COLO668 (cell line): ENCODE data around the gene TSC22D2.

Experiments used
- DNase-seq: peaks from one replicate; lab custom pipeline; 2025; ENCODE audit not compliant: unreplicated experiment; lab: John Stamatoyannopoulos, UW

The TSC22D2 gene

DNA sequence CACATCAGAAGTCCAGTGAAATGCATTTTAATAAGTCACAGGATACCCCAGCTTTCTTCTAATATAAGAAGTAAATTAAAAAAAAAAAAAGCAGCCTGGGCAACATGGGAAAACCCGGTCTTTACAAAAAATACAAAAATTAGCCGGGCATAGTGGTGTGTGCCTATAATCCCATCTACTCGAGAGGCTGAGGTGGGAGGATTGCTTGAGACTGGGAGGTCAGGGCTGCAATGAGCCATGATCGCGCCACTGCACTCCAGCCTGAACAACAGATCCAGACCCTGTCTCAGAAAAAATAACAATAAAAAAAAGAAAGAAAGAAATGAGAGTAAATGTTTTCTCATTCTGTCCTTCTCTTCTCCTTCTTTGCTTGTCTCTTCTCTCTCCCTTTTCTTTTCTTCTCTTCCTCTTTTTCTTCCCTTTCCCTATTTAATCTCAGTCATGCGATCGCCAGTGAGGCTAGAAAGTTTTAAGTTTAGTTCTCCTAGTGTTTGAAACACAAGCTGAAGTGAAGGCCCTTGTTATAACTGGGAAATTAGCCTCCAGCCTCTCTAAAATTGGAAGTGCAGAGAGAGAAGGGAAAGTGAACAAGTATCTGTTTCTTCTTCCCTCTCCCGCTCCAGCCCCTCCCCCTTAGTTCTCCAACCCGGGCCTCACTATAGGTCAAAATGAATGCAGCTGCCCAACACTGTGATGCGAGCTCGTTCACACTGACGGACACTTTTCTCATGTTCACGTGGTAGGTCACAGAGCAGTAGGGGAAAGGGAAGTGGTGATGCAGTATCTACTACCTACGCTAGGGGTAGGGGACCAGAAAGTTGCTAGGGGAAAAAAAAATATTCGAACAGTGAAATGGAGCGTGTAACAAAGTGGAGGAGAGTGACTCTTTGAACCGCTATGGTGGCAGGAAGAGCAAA, 23.5 kb upstream of the TSC22D2 start:
- no peak for DNase-seq

DNA sequence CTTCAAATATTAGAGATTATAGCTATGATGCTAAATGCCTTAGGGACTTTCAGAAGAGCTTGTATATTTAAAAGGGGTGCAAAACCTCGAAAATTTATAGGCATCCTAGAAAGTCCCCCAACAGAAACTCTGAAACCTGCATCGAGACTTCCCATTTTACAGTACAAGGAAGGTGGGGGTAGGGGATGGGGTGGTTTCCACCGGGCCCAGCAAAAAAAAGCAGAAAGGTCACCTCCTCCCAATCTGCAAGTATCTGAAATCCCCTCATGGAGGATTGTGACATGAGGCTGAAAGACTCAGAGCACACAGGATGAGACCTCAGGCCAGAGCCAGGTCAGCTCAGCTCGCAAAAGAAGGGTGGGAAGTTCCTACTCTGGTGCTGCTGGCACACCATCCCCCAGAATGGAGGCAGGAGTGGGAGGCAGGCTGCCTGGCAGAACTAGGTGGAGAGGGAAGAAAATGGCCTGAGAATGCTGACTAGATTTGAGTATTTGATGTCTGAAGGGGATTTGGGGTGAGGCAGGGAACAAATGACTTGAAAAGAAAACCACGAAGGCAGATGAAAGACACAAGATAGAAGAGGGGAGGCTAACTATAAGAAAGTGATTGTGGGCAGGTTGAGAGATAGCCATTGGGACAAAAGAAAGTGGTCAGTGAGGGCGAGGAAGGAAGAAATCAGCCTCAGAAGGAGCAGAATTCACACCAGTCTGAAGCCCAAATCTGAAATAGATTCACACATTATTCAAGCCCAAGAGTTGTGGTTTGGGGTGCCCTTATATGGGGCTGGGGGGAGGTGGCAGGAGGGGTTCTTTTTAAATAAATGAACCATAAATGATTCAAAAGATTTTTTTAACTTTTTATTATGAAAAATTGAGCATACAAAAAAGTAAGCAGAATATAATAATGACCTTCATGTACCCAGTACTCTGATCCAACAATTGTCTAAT, 22.5 kb upstream of the TSC22D2 start:
- DNase-seq: no peak

DNA sequence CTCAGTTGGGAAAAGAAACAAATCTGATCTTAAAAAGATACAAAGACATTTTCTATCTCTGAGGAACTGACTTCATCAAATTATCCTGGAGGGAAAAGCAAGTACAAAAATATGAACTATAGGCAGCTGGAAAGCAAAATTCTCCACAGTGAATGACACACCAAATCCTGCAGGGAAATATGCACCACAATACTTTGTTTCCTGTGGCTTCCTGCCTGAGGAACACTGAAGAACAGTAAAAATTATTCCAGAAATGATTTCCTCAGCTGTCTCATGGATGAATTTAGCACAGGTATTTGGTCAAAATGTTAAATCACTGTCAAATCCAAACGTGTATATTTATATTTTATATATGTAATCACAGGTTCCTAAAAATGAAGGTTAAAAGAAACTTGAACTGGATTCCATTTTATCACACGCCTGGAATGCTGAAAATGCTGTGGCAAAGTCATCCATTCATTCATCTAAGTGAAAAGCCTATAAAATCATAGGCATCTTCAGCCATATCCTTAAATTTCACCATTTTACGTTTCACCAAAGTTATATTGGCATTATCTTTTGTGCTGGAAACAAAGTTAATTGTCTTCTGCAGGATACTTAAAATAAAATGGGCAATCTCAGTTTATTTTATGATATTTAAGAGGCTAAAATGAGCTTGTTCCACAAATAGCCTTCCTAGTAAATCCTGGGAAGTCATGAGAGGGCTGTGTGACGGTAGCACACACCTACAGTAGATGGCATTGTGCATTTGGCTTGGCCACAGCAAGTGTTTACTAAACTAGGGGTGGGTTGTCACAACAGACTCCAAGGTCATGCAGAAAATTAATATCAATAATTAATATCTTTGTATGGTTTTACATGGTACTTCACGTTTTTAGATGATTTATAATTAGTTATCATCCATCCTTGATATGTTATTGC, 19.3 kb upstream of the TSC22D2 start:
- DNase-seq: no peak

DNA sequence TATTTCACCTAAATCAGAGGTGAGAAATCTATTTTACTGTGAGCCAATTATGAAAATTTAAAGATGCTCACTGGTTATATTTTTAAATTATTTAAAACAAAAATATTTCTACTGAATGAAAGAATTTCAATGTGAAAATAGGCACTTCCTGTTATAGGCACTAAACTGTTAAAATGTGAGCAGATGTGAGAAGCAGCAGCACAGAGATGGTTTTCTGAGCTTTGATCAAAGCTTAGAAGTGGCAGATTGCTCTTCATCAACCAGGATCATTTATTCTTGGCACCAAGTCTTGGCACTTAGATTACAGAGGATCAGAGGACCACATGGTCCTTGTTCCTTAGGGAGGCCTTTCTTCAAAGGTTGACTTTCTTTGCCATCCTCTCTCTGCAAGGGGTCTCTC, 18.0 kb upstream of the TSC22D2 start:
- DNase-seq: no peak

DNA sequence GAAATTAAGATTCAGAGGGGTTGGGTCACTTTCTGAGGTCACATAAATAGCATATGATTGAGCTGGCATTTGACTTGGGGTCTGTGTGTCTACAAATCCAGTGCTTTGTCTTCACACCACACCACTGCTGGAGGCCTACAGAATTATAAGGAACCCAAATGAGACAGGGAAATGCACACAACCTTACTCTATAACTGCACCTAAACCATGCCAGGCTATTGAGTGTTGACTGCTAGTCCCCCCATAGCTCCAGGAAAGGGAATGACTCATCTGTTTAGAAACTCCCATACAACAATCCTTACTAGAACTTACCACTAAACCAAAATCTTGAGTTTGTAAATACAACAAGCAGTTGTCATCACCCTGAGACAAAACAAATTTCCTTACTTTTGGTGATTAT, 16.9 kb upstream of the TSC22D2 start:
- DNase-seq: no peak

DNA sequence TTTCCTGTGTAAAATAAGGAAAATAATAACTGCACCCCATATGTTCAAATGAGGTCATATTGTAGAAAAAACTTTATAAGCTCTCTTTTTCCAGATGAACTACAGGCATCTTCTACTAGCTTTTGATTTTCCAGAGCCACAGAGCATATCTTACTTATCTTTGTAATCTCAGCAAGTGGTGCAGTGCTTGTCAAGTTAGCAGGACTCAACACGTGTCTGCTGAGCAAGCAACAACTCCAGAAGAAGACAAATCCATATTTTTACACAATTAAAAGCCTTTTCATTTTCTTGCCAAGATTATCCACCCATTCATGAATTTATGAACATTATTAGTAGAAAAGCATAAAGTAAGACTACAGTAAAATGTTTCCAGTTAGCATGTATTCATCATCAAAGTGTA, 14.4 kb upstream of the TSC22D2 start:
- no peak for DNase-seq

DNA sequence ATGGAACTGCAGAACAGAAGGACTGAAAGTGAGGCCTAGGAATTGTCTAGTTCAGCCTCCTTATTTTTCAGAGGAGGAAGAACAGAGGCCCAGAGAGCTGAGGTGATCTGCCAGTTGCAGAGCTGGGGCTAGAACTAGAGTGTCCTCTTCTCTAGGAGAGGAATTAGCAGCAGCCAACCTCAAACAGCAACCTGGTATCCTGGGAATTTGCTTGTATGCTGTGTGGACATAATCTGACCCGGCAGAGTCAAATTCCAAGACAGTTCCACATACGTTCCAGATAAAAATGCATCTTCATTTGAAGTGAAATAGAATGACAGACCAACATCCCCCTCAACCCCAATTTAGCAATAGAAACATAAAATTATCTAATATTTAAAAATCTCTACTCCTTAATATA, 13.5 kb upstream of the TSC22D2 start:
- no peak for DNase-seq

DNA sequence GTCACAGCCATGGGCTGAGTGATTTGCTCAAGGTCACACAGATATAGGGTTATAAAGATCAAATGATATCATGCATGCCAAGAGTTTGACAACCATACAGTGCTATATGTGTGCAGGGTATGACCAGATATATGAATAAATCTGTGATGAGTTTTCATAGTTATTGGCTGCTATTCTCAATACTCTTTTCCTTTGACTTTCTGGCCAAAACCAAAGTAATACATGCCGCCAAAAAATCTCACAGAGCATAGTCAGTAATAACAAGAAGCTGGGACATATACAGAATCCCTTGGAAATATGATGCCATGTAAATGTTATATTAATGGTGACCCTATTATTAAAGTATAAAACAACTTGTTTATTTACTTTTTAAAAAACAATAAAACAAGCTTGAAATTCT, 11.6 kb upstream of the TSC22D2 start:
- DNase-seq: no peak

DNA sequence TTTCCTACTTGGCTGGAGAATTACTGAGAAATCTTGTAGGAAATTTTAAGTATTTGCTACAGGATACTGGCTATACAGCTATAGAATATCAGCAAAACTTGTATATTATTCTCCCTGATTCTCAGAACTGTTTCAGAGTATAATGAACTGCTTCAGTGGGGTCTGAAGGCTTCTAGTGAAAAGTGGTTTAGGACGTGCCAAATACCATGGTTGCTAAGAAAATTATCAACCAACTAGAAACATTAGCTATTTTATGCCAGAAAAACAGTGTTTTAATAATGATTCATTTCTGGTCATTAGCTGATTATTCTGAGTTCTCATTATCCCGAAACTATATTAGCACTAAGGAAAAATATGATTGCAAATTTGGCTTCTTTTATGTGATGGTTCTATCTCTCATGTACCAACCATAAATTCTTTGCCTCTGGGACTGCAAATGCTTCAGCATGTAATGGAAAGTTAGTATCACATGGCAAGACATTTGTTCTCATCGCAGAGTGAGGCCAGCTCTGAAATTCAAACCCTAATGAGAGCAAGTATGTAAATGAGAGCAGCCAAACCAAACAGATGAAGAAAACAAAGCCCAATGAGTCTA, 11.0 kb upstream of the TSC22D2 start:
- DNase-seq: no peak

DNA sequence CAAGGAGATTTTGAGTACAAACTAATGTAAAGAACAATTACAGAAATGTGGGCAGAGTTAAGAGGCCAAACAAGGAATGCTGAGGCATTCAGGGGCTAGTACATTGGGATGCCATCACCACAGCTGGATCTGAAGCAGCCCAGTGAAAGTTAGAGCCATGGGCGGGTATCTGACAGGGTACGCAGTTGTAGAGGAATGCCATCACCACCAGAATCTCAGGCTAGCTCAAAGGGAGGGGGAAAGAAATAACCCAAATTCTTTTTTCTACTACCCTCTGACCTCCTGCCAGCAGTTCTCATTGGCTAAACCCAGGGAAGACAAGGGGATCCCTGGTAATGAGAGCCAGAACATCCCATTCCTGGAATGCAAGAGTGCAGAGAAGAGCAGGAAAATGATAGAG, 9.0 kb upstream of the TSC22D2 start:
- no peak for DNase-seq

DNA sequence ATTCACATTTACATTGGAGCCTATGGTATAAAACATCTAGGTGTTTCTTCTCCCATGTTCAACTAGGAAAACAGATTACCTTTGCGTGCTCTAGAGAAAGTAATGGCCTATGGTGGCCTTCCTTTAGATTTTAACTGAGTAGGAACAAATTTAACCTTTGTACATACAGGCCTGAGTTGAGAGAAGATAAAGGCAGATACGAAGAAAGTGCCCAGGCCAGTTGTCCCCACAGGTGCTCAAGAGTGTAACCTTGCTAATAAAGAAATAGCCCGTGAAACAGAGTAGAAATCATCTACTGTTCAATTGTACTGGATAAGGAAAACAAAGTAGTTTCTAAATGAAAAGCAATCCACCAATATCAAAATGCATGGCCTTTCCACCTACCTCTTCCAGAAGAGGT, 6.8 kb upstream of the TSC22D2 start:
- no peak for DNase-seq

DNA sequence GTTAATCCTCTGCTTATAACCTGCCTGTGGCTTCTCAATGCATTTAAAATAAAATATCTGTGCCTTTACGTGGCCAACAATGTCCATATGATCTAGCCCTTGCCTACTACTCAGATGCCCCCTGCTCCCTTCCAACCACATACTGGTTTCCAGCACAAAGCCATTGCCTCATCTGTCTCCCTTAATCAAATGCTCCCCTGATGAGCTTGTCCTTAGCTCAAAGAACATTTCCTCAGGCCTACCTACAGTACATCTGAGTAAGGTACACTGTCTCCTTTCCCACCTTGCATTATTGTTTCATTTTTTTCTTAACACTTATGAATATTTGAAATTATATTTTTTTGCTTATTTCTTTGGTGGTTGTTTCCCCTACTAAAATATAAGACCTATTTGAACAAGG, 5.9 kb upstream of the TSC22D2 start:
- DNase-seq: no peak

DNA sequence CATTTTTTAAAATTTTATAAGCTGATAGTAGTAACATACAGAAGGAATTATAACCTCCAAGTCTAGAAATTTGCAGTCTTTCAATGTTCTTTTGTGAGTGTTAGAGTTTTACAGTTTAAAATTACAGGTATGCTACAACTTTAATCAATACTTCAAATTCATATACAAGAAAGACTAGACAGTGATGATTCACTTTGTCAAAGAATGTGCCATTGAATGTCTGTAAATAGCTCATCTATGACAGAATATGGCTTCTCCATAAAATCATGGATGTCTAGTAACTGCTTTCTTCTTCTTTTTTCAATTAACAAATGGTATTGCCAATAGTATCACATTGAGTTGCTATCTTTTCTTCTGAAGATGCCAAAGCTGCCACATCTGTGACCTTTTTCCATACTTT, 4.1 kb upstream of the TSC22D2 start:
- DNase-seq: no peak

DNA sequence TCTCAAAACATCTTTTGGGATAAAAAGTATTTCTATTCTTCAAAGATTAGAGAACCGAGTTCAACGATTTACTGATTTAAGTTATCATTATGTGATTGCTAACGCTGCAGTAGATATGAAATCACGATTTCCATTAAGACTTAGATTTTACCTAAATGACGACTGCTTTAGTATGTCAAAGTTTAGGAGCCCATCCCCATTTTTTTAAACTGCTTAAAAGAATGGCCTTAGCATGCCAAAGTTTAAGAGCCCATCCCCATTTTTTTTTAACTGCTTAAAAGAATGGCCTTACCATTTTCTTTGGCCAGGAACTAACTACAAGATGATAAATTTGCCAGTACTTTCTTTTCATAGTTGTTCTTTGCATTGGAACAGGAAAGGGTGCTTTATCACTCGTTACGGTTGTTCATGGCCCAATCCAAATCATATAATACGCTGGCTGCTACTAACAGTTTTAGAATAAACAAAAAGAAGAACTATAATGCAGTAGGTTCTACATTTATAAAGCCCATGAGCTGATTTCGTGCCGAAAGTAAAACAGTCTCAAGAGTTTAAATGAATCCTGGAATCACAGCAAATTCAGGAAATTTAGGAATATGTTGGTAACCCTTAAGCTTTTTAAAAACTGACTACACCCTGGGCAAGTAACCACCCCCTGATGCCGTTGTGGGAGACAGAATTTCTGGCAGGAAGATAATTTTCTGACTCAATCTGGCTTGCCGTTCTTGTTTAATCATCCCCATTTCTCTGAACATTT, 869 bp upstream of the TSC22D2 start:
- no peak for DNase-seq

DNA sequence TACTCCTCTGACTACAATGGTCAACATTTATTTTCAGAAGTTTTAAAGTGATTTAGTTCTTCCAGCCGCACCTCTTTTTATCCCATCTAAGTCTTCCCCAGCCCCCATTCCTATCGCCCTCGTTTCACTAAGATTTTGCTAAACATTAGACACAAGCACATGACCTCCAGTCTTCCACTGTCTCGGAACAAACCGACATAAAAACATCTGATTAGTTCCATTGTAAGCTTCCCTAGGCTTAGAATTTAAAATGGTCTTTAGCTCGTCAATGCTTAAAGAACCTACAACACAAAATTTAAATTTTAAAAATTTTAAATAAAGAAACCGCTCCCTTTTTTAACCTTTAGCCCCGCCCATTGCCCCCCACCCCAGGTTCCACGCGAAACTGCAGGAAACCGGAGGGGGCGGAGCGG, 284 bp upstream of the TSC22D2 start:
- DNase-seq: no peak

DNA sequence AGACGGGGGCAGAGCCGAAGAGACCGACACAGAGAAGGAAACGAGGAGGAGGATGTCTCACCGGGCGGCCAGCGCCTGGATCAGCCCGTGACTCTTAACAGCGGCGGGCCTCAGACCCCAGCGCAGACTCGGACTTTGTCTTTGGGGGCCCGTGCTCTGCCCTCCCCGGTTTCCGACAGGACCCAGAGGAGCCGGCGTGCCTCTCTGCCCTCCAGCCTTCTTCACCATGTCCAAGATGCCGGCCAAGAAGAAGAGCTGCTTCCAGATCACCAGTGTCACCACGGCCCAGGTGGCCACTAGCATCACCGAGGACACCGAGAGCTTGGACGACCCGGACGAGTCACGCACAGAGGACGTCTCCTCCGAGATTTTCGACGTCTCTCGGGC, 1.0 kb downstream of the TSC22D2 start:
- peak; percentile 29 for DNase-seq

DNA sequence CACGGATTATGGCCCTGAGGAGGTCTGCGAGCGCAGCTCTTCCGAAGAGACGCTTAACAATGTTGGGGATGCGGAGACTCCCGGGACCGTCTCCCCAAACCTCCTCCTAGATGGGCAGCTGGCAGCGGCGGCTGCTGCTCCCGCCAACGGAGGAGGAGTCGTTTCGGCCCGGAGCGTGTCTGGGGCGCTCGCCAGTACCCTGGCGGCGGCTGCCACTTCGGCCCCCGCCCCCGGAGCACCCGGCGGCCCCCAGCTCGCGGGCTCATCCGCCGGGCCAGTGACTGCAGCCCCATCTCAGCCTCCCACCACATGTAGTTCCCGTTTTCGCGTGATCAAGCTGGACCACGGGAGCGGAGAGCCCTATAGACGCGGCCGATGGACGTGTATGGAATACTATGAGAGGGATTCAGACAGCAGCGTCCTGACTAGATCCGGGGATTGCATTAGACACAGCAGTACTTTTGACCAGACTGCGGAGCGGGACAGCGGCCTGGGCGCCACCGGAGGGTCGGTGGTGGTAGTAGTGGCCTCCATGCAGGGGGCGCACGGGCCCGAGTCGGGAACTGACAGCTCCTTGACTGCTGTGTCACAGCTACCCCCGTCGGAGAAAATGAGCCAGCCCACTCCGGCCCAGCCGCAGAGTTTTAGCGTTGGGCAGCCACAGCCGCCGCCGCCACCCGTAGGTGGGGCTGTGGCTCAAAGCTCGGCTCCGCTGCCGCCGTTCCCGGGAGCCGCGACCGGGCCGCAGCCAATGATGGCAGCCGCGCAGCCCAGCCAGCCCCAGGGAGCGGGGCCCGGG, 1.6 kb downstream of the TSC22D2 start:
- DNase-seq: peak; percentile 70

DNA sequence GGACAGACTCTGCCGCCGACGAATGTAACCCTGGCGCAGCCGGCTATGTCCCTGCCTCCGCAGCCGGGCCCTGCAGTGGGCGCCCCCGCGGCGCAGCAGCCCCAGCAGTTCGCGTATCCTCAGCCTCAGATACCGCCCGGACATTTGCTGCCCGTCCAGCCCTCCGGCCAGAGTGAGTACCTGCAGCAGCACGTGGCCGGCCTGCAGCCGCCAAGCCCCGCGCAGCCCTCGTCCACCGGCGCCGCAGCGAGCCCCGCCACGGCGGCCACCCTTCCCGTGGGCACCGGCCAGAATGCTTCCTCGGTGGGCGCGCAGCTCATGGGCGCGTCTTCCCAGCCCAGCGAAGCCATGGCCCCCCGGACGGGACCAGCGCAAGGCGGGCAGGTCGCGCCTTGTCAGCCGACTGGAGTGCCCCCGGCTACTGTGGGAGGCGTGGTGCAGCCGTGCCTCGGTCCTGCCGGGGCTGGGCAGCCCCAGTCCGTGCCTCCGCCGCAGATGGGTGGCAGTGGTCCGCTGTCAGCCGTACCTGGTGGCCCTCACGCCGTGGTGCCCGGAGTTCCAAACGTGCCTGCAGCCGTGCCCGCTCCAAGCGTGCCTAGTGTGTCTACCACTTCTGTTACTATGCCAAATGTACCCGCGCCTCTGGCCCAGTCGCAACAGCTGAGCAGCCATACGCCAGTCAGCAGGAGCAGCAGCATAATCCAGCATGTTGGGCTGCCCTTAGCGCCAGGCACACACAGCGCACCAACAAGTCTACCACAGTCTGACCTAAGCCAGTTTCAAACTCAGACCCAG, 2.4 kb downstream of the TSC22D2 start:
- DNase-seq: peak; percentile 17
